ENCODE results near the gene ACOD1.

ACOD1 gene

DNA sequence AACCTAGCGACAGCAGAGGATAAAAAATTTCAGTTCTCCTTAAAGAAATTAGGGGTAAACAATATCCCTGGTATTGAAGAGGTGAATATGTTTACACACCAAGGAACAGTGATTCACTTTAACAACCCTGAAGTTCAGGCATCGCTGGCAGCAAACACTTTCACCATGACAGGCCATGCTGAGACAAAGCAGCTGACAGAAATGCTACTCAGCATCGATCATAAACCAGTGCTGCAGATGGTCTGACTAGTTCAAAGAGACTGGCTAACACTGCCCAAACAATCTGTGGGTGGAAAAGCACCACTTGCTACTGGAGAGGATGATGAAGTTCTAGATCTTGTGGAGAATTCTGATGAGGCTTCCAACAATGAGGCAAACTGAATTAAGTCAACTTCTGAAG lies 19.9 kb upstream of the ACOD1 start:
- Histone ChIP-seq H3K4me3 (no peak overlapping the region), H3K4me1 (no peaks in the 10 kb centered on the region), H3K36me3 (no peaks in the 10 kb centered on the region), H3K27ac (no peak overlapping the region), H3K9me3 (peaks cover 0 to 7% (median 0%) of the 10 kb centered on the region in 3 donors), H3K27me3 (no peaks in the 10 kb centered on the region)
- intact Hi-C loops (cut with DNase I; ENCODE audit: low total_unique reads) = no loop called here
- TF ChIP-seq, protein P1, sequence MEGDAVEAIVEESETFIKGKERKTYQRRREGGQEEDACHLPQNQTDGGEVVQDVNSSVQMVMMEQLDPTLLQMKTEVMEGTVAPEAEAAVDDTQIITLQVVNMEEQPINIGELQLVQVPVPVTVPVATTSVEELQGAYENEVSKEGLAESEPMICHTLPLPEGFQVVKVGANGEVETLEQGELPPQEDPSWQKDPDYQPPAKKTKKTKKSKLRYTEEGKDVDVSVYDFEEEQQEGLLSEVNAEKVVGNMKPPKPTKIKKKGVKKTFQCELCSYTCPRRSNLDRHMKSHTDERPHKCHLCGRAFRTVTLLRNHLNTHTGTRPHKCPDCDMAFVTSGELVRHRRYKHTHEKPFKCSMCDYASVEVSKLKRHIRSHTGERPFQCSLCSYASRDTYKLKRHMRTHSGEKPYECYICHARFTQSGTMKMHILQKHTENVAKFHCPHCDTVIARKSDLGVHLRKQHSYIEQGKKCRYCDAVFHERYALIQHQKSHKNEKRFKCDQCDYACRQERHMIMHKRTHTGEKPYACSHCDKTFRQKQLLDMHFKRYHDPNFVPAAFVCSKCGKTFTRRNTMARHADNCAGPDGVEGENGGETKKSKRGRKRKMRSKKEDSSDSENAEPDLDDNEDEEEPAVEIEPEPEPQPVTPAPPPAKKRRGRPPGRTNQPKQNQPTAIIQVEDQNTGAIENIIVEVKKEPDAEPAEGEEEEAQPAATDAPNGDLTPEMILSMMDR (IDR thresholded peaks at IDR 0.05) = no peak
- no peak for DNase-seq

DNA sequence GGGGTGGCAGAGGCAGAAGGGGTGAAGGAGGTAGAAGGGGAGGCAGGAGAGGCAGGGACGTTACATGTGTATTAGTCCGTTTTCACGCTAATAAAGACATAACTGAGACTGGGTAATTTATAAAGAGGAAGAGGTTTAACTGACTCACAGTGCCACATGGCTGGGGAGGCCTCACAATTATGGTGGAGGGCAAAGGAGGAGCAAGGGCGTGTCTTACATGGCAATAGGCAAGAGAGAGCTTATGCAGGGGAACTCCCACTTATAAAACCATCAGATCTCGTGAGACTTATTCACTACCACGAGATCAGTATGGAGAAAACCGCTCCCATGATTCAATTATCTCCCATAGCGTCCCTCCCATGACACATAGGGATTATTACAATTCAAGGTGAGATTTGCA lies 19.0 kb upstream of the ACOD1 start:
- no peaks in the 10 kb centered on the region for H3K4me1 ChIP-seq
- no peak overlapping the region for H3K27ac ChIP-seq
- H3K36me3 ChIP-seq = no peaks in the 10 kb centered on the region
- TF ChIP-seq, protein P1 (IDR thresholded peaks at IDR 0.05) = no peak
- no peak overlapping the region for H3K4me3 ChIP-seq
- intact Hi-C loops (cut with DNase I; ENCODE audit: low total_unique reads) = no loop called here
- H3K9me3 ChIP-seq = peaks cover 0 to 7% (median 0%) of the 10 kb centered on the region in 3 donors
- no peak for DNase-seq
- H3K27me3 ChIP-seq = no peaks in the 10 kb centered on the region

DNA sequence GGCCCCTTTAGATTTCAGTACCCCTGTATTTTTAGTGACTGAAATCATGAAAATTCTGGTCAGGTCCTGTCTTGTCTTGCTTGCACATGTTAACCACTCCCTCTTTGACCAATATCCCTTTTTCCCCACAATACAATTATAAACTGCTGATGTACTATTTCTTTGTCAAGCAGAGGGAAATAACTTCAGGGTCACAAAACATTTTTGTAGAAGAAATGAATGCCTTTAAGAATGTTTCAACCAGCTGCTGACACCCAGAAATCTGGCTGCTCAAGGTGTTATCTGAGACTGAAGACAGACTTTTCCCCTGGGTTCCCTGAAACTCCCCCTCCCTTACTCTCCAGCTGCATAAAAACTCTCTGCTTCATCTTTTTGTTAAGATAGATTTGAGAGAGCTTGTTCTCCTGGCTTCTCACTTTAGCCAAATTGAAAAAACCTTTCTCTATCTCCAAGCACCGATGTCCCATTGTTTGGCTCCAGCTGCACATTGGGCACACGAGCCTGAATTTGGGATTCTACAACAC lies 18.4 kb upstream of the ACOD1 start:
- H3K4me1 ChIP-seq = no peaks in the 10 kb centered on the region
- H3K27me3 ChIP-seq = no peaks in the 10 kb centered on the region
- TF ChIP-seq, protein P1 (IDR thresholded peaks at IDR 0.05) = no peak
- intact Hi-C loops (cut with DNase I; ENCODE audit: low total_unique reads) = no loop called here
- no peak overlapping the region for H3K27ac ChIP-seq
- H3K36me3 ChIP-seq = no peaks in the 10 kb centered on the region
- no peak for DNase-seq
- H3K4me3 ChIP-seq = no peak overlapping the region
- H3K9me3 ChIP-seq = peaks cover 0 to 7% (median 0%) of the 10 kb centered on the region in 3 donors

GRCh38 chr13:76932076-76932475 lies 16.2 kb upstream of the ACOD1 start:
- TF ChIP-seq, protein P1 (IDR thresholded peaks at IDR 0.05) = no peak

DNA sequence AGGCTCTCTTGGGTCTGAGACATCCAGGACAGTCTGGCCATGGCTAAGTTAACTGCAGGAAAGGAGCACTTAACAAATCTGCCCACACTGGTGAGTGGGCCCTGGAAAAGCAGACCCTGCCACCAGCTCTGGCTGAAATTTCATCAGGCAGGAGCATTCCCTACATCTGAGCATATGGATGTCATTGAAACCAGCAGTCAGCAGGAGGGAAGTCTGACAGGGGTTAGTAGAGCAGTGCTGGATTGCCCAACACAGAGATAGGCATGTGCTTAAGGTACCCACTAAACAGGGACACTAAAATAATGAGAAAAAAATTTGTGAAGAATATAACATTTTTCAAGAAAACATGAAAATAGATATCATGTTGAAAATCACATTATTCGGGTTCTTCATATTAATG lies 13.6 kb upstream of the ACOD1 start:
- Histone ChIP-seq H3K9me3 (peaks cover 0 to 7% (median 0%) of the 10 kb centered on the region in 3 donors), H3K27me3 (no peaks in the 10 kb centered on the region), H3K4me3 (no peak overlapping the region), H3K4me1 (no peaks in the 10 kb centered on the region), H3K36me3 (no peaks in the 10 kb centered on the region), H3K27ac (no peak overlapping the region)
- intact Hi-C loops (cut with DNase I; ENCODE audit: low total_unique reads) = no loop called here
- TF ChIP-seq, protein P1 (IDR thresholded peaks at IDR 0.05) = no peak
- DNase-seq = no peak

More at GRCh38 chr13:76932076-76932475, 16.2 kb upstream of the ACOD1 start:
- H3K27ac ChIP-seq = no peak overlapping the region
- H3K36me3 ChIP-seq = no peaks in the 10 kb centered on the region
- H3K27me3 ChIP-seq = no peaks in the 10 kb centered on the region
- no peak for DNase-seq
- peaks cover 0 to 7% (median 0%) of the 10 kb centered on the region in 3 donors for H3K9me3 ChIP-seq
- intact Hi-C loops (cut with DNase I; ENCODE audit: low total_unique reads) = no loop called here
- H3K4me3 ChIP-seq = no peak overlapping the region
- H3K4me1 ChIP-seq = no peaks in the 10 kb centered on the region

- no peaks in the 10 kb centered on the region for H3K4me1 ChIP-seq
- no peak for DNase-seq
- TF ChIP-seq, protein P1 (IDR thresholded peaks at IDR 0.05) = no peak
- H3K36me3 ChIP-seq = no peaks in the 10 kb centered on the region
- intact Hi-C loops (cut with DNase I; ENCODE audit: low total_unique reads) = no loop called here
- H3K9me3 ChIP-seq = peaks cover 0 to 2% (median 0%) of the 10 kb centered on the region in 3 donors
- H3K27ac ChIP-seq = no peak overlapping the region
- H3K27me3 ChIP-seq = no peaks in the 10 kb centered on the region
- no peak overlapping the region for H3K4me3 ChIP-seq
Measured at GRCh38 chr13:76936763-76937162, 11.5 kb upstream of the ACOD1 start.
